ENCODE results near the gene SF3B4.

The SF3B4 gene

DNA sequence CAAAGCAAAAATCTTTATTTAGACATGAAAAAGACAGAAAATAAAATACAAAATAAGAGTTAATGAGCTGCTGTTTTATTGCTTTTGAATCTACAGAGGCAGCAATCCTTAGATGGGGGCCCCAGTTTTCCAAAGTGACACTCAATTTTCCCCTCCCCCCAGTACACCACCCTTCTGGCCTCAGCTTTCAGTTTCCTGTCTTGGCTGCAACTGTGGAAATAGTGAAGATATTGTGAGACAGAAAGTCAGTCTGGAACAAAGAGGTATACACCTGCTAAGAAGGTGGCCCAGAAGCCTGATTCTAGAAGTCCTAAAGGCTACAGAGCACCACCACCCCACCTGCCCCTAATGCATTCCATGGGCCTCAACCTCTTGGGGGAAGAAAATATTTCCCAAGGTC, 10.2 kb upstream of the SF3B4 start:
- H3K36me3 ChIP-seq, result peaks cover 0 to 14% (median 6%) of the 10 kb centered on the region in 3 donors
- TF ChIP-seq, protein P1, sequence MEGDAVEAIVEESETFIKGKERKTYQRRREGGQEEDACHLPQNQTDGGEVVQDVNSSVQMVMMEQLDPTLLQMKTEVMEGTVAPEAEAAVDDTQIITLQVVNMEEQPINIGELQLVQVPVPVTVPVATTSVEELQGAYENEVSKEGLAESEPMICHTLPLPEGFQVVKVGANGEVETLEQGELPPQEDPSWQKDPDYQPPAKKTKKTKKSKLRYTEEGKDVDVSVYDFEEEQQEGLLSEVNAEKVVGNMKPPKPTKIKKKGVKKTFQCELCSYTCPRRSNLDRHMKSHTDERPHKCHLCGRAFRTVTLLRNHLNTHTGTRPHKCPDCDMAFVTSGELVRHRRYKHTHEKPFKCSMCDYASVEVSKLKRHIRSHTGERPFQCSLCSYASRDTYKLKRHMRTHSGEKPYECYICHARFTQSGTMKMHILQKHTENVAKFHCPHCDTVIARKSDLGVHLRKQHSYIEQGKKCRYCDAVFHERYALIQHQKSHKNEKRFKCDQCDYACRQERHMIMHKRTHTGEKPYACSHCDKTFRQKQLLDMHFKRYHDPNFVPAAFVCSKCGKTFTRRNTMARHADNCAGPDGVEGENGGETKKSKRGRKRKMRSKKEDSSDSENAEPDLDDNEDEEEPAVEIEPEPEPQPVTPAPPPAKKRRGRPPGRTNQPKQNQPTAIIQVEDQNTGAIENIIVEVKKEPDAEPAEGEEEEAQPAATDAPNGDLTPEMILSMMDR (IDR thresholded peaks at IDR 0.05), result no peak
- intact Hi-C loops (cut with DNase I; ENCODE audit: low total_unique reads), result no loop called here
- DNase-seq, result no peak
- H3K27me3 ChIP-seq, result no peaks in the 10 kb centered on the region
- peaks cover 0 to 42% (median 31%) of the 10 kb centered on the region in 4 donors for H3K4me1 ChIP-seq
- H3K27ac ChIP-seq, result peak overlapping the region; percentile 90 to 93
- no peaks in the 10 kb centered on the region for H3K9me3 ChIP-seq
- peak overlapping the region; percentile 74 to 85 for H3K4me3 ChIP-seq

DNA sequence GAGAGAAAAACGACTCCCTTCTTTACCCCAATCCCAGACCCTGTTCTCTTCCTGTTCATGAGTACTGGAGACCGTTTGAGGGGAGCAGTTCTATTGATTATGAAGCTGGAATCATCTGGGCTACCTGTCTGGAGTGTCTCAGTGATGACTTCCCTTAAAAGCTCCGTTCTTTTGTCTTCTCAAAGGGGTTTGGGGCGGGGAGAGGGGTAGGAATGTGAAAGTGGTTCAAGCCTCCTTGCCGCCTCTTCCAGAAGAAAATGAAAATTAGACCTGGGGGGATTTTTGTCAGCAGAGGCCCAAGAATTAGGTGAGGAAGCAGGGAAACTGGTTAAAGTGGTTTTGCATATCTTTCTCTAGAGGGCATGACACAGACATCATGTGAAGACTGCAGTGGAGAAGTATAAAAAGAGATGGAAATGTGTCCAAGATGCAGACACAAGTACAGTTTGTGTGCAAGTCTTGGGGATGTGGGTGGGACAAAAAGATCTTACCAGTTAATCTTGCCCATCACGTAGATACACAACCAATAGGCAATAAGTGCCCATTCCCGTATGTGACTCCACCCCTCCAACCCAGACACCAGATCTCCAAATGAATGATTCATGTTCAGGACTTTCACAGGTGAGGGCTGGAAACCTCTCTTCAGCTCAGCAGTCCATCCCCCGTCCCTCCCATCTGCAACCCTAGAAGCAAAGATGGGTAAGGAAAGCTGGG, 9.5 kb upstream of the SF3B4 start:
- Histone ChIP-seq H3K27ac (peak overlapping the region; percentile 90 to 93), H3K9me3 (no peaks in the 10 kb centered on the region), H3K4me3 (peak overlapping the region; percentile 74 to 85), H3K27me3 (no peaks in the 10 kb centered on the region), H3K36me3 (peaks cover 0 to 20% (median 12%) of the 10 kb centered on the region in 3 donors), H3K4me1 (peaks cover 0 to 42% (median 31%) of the 10 kb centered on the region in 4 donors)
- intact Hi-C loops (cut with DNase I; ENCODE audit: low total_unique reads), result no loop called here
- DNase-seq, result no peak
- TF ChIP-seq, protein P1 (IDR thresholded peaks at IDR 0.05), result no peak

DNA sequence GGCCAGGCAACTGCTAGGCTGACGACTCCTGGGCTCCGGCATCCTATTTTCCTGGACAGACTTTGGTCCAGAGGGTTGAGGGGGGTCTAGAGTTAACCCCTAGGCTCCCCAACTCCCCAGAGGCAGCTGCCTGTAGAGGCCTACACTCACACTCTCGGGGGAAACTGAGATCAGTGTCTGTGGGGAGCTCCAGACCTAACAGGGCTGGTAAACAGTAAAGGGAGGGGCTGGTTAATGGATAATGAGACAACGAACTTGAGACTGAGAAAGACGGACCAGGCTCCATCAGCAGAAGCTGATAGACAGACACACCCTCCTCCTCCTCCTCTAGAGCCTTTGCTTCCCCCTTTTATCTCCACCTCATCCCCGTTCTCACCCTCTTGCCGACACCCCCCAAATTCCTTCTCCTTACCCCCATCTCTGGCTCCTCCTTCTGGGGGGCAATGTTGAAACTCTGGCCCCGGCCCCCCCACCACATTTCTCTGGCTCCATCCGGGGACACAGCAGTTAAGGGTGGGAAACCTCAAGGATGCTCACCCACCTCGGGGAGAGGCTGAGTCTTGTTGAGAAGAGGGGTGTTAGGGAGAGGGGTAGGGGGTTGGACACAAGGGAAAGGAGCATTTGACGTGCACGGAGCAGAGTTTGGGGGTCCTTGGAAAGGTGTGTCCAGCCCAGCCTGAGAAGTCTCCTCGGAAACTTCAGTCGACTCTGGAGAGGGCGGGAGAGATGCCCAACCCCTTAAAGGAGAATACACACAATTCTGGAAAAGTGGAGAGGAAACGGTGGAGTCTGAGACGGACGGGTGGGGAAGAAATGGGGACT, 8.8 kb upstream of the SF3B4 start, which contains the start of gene MTMR11:
Gene MTMR11 (minus strand): TSS at position 710 of the 822 bp plus-strand sequence. CDS start 232 bp downstream, at position 478.
- H3K4me1 ChIP-seq, result peaks cover 0 to 42% (median 31%) of the 10 kb centered on the region in 4 donors
- TF ChIP-seq, protein P1 (IDR thresholded peaks at IDR 0.05), result no peak
- peak within 1 kb of the TSS; percentile 74 to 85 for H3K4me3 ChIP-seq
- no peaks in the 10 kb centered on the region for H3K9me3 ChIP-seq
- peaks cover 0 to 28% (median 20%) of the 10 kb centered on the region in 3 donors for H3K36me3 ChIP-seq
- H3K27ac ChIP-seq, result peak within 1 kb of the TSS; percentile 90 to 93
- intact Hi-C loops (cut with DNase I; ENCODE audit: low total_unique reads), result no loop called here
- no peaks in the 10 kb centered on the region for H3K27me3 ChIP-seq
- peak; percentile 51 to 78 for DNase-seq

DNA sequence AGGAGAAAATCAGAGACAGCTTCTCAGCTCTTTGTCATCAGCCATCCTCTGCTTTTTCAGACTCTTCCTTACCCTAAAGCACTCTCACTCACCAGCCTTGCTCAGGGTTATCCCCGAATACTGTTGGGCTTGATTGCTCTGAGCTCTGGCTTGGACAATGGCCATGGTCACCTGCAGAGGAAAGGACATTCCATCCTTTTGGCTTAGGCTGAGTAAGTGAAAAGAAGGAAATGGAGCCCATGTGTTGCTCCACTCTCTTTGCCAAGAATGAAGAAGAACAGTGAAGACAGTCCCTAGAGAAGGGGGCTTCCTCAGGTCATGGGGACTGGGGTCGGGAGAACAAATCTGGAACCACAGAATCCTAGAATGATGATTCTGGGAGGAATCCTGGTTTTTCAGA, 6.8 kb upstream of the SF3B4 start:
- no peak overlapping the region for H3K4me3 ChIP-seq
- H3K27me3 ChIP-seq, result no peaks in the 10 kb centered on the region
- H3K9me3 ChIP-seq, result no peaks in the 10 kb centered on the region
- H3K4me1 ChIP-seq, result peaks cover 0 to 37% (median 28%) of the 10 kb centered on the region in 4 donors
- intact Hi-C loops (cut with DNase I; ENCODE audit: low total_unique reads), result no loop called here
- no peak for DNase-seq
- peak overlapping the region in 1 of 2 donors; percentile 90 for H3K27ac ChIP-seq
- peaks cover 9 to 48% (median 34%) of the 10 kb centered on the region in 3 donors for H3K36me3 ChIP-seq
- TF ChIP-seq, protein P1 (IDR thresholded peaks at IDR 0.05), result no peak

DNA sequence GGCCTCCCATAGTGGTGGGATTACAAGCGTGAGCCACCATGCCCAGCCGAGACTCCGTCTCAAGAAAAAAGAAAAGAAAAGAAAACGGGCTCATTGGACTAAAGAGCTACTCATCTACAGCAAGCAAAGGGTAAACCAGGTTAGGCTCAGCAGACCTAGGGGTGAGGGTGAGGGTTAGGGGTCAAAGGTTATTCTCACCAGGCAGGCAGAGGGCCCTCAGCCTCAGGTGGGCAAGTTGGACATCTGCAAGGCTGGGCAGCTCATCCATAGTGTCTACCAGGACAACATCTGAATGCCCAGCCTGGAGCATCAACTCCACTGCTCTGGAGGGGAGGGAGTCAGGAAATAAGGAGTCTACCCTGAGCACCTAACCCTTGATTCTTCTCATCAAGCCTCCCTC, 5.6 kb upstream of the SF3B4 start:
- H3K27ac ChIP-seq, result peak overlapping the region in 1 of 2 donors; percentile 9
- H3K4me1 ChIP-seq, result peaks cover 0 to 39% (median 29%) of the 10 kb centered on the region in 4 donors
- H3K9me3 ChIP-seq, result no peaks in the 10 kb centered on the region
- H3K4me3 ChIP-seq, result no peak overlapping the region
- H3K27me3 ChIP-seq, result no peaks in the 10 kb centered on the region
- intact Hi-C loops (cut with DNase I; ENCODE audit: low total_unique reads), result no loop called here
- H3K36me3 ChIP-seq, result peaks cover 9 to 51% (median 34%) of the 10 kb centered on the region in 3 donors
- DNase-seq, result no peak
- TF ChIP-seq, protein P1 (IDR thresholded peaks at IDR 0.05), result no peak

All from tibial artery (tissue), 4 donors.